CD14-positive monocyte (primary cell): Measurements from ENCODE around the gene EPS8L3. TPM values are rescaled to one million over a fixed set of nuclear protein-coding genes. Genes with fewer than 3 reads are reported as not detected.
A peak's percentile ranks its signal among the peaks of the same experiment; 100 is the strongest.

Experiments used
- DNase-seq, 3 donors: peaks; one replicate each; pipeline ENCODE4 v3.0.0-alpha.2; 2011 to 2022
- H2AFZ ChIP-seq: 2 replicates; pipeline ENCODE4 v1.6.0; 2012; ENCODE audit warnings: mild to moderate bottlenecking, low read depth, low read length, inconsistent platforms; ENCODE audit not compliant: insufficient read depth, poor library complexity, severe bottlenecking
- H3K27ac ChIP-seq, 2 donors: 1 replicate in 1 of 2; 2 replicates in 1 of 2; pipeline ENCODE4 v1.5.1; 2012 to 2013; ENCODE audit warnings: low read length in 2 of 2, control low read depth in 1 of 2, inconsistent platforms in 1 of 2, low read depth in 1 of 2, mild to moderate bottlenecking in 1 of 2
- H3K27me3 ChIP-seq, 2 donors: one replicate each; pipeline versions ENCODE4 v1.6.0 to v1.6.1; 2011 to 2013; ENCODE audit warnings: low read length in 2 of 2; ENCODE audit not compliant: control insufficient read depth in 2 of 2, insufficient read depth in 2 of 2
- H3K36me3 ChIP-seq, 2 donors: replicated peaks in 1 of 2; 1 replicate in 1 of 2; 2 replicates in 1 of 2; pipeline versions ENCODE4 v1.5.1 to v1.6.1; 2012 to 2013; ENCODE audit warnings: low read length in 2 of 2, control low read depth in 1 of 2, inconsistent platforms in 1 of 2, mild to moderate bottlenecking in 1 of 2; ENCODE audit not compliant: insufficient read depth in 2 of 2, control insufficient read depth in 1 of 2
- H3K4me1 ChIP-seq, 2 donors: 1 replicate in 1 of 2; 2 replicates in 1 of 2; pipeline versions ENCODE4 v1.5.1 to v1.6.1; 2012 to 2013; ENCODE audit warnings: low read length in 2 of 2, control low read depth in 1 of 2, inconsistent platforms in 1 of 2, mild to moderate bottlenecking in 1 of 2, moderate library complexity in 1 of 2; ENCODE audit not compliant: insufficient read depth in 2 of 2, control insufficient read depth in 1 of 2
- H3K4me2 ChIP-seq: replicated peaks from 2 replicates; pipeline ENCODE3; 2012; ENCODE audit warnings: low read length, moderate library complexity, mild to moderate bottlenecking; ENCODE audit not compliant: poor library complexity, severe bottlenecking; ENCODE audit errors: extremely low read depth
- H3K4me3 ChIP-seq, 3 experiments: fragments of 200-600 bp in 1 of 3; sonication (generic) in 1 of 3; replicated peaks in 1 of 3; 1 replicate in 2 of 3; 2 replicates in 1 of 3; pipeline ENCODE4 v1.5.1; 2011 to 2013; ENCODE audit warnings: low read length in 3 of 3, mild to moderate bottlenecking in 3 of 3, control low read depth in 2 of 3, low read depth in 2 of 3, inconsistent platforms in 1 of 3, moderate library complexity in 1 of 3
- H3K79me2 ChIP-seq: 2 replicates; pipeline ENCODE4 v1.6.0; 2012; ENCODE audit warnings: mild to moderate bottlenecking, control low read depth, inconsistent platforms, low read length, moderate library complexity; ENCODE audit not compliant: insufficient read depth
- H3K9ac ChIP-seq: 2 replicates; pipeline ENCODE4 v1.6.0; 2017; ENCODE audit warnings: low read length, mild to moderate bottlenecking; ENCODE audit not compliant: insufficient read depth, poor library complexity, severe bottlenecking
- H3K9me3 ChIP-seq, 2 donors: replicated peaks in 1 of 2; 1 replicate in 1 of 2; 2 replicates in 1 of 2; pipeline versions ENCODE4 v1.5.1 to v1.6.1; 2012 to 2013; ENCODE audit warnings: low read length in 2 of 2, control low read depth in 1 of 2; ENCODE audit not compliant: control insufficient read depth in 1 of 2, insufficient read depth in 1 of 2
- H4K20me1 ChIP-seq: 2 replicates; pipeline ENCODE4 v1.6.0; 2012; ENCODE audit warnings: mild to moderate bottlenecking, low read length, control low read depth, moderate library complexity; ENCODE audit not compliant: insufficient read depth
- H3K27ac Mint-ChIP-seq, 7 donors: one replicate each; pipeline ENCODE4 v1.8.0; 2020; ENCODE audit warnings: mild to moderate bottlenecking in 7 of 7, mixed read lengths in 7 of 7, moderate library complexity in 6 of 7, inconsistent platforms in 2 of 7
- H3K27me3 Mint-ChIP-seq, 3 donors: one replicate each; pipeline ENCODE4 v1.8.0; 2021 to 2022; ENCODE audit warnings: low read depth in 3 of 3, mild to moderate bottlenecking in 3 of 3, mixed read lengths in 3 of 3, moderate library complexity in 3 of 3, inconsistent platforms in 1 of 3
- H3K36me3 Mint-ChIP-seq, 2 donors: one replicate each; pipeline ENCODE4 v1.8.0; 2020; ENCODE audit warnings: mixed read lengths in 2 of 2, inconsistent platforms in 1 of 2, mild to moderate bottlenecking in 1 of 2
- H3K4me1 Mint-ChIP-seq: one replicate; pipeline ENCODE4 v1.8.0; 2020; ENCODE audit warnings: mild to moderate bottlenecking, mixed read lengths
- H3K4me3 Mint-ChIP-seq, 2 donors: one replicate each; pipeline ENCODE4 v1.8.0; 2020; ENCODE audit warnings: mild to moderate bottlenecking in 2 of 2, mixed read lengths in 2 of 2, moderate library complexity in 1 of 2
- H3K9me3 Mint-ChIP-seq, 7 donors: one replicate each; pipeline ENCODE4 v1.8.0; 2020 to 2022; ENCODE audit warnings: mixed read lengths in 7 of 7, mild to moderate bottlenecking in 6 of 7, moderate library complexity in 6 of 7, inconsistent platforms in 2 of 7
- CTCF ChIP-seq: fragments of 200-600 bp; IDR thresholded peaks from one replicate; pipeline ENCODE4 v1.8.0; 2022; ENCODE audit warnings: antibody characterized with exemption, mild to moderate bottlenecking
- WGBS: methylation state at CpG from one replicate; pipeline ENCODE4 v1.1.5; 2013; ENCODE audit warnings: missing lambda C conversion rate; ENCODE audit not compliant: insufficient coverage; 5-methylcytosine and 5-hydroxymethylcytosine counted together
- intact Hi-C, 2 donors: fragments of 100-400 bp; cut with micrococcal nuclease; formaldehyde crosslinking; loops; one replicate each; pipeline versions ENCODE4 v1.15.0 to v1.15.1; 2023
- polyA plus RNA-seq, 3 donors: library from polyadenylated mRNA; depleted of rRNA in 1 of 3; unstranded in 2 of 3; stranded (reverse) in 1 of 3; fragments of 300-500 nt in 2 of 3; fragments of >200 nt in 1 of 3; fragmentation: Illumina TruSeq in 2 of 3; gene quantifications; 1 replicate in 2 of 3; 2 replicates in 1 of 3; pipeline ENCODE4 v1.2.3, GENCODE V29; 2012 to 2021

EPS8L3 gene
- polyA plus RNA-seq, 3 donors: not detected

GRCh38 chr1:109762039-109762585, 1.6 kb downstream of the EPS8L3 start:
- no peak for DNase-seq

GRCh38 chr1:109761227-109762038, 2.3 kb downstream of the EPS8L3 start:
- intact Hi-C loops: no loop called here
- no peak for DNase-seq
- 95% methylated on average over 9 of the region's 14 CpGs for WGBS
- Histone ChIP-seq H2AFZ (no peak overlapping the region), H3K9me3 (no peaks in the 10 kb centered on the region), H3K9ac (no peak overlapping the region), H3K4me3 (no peak overlapping the region), H4K20me1 (no peaks in the 10 kb centered on the region), H3K27me3 (no peaks in the 10 kb centered on the region), H3K79me2 (no peaks in the 10 kb centered on the region), H3K4me2 (no peak overlapping the region), H3K4me1 (peaks cover 20 to 22% of the 10 kb centered on the region in 2 donors), H3K27ac (no peak overlapping the region), H3K36me3 (no peaks in the 10 kb centered on the region)
- H3K27ac Mint-ChIP-seq: peak overlapping the region in 1 of 7 donors; percentile 25
- peaks cover 0 to 8% (median 2%) of the 10 kb centered on the region in 3 donors for H3K27me3 Mint-ChIP-seq
- no peaks in the 10 kb centered on the region for H3K36me3 Mint-ChIP-seq
- no peak overlapping the region for H3K4me3 Mint-ChIP-seq
- TF ChIP-seq CTCF: no peak
- no peaks in the 10 kb centered on the region for H3K9me3 Mint-ChIP-seq
- H3K4me1 Mint-ChIP-seq: peaks cover 27% of the 10 kb centered on the region

More at GRCh38 chr1:109762039-109762585, 1.6 kb downstream of the EPS8L3 start:
- Histone ChIP-seq H3K9ac (no peak overlapping the region), H2AFZ (no peak overlapping the region), H3K27me3 (no peaks in the 10 kb centered on the region), H3K4me1 (peaks cover 20 to 22% of the 10 kb centered on the region in 2 donors), H4K20me1 (no peaks in the 10 kb centered on the region), H3K4me2 (no peak overlapping the region), H3K36me3 (no peaks in the 10 kb centered on the region), H3K4me3 (no peak overlapping the region), H3K79me2 (no peaks in the 10 kb centered on the region), H3K27ac (peak overlapping the region in 1 of 2 donors; percentile 23), H3K9me3 (no peaks in the 10 kb centered on the region)
- WGBS: 31% methylated on average over 7 of the region's 7 CpGs
- peak overlapping the region; percentile 0 to 87 (median 75) for H3K27ac Mint-ChIP-seq
- peaks cover 27% of the 10 kb centered on the region for H3K4me1 Mint-ChIP-seq
- TF ChIP-seq CTCF: no peak
- no peaks in the 10 kb centered on the region for H3K36me3 Mint-ChIP-seq
- H3K27me3 Mint-ChIP-seq: peaks cover 0 to 6% (median 2%) of the 10 kb centered on the region in 3 donors
- H3K9me3 Mint-ChIP-seq: no peaks in the 10 kb centered on the region
- no peak overlapping the region for H3K4me3 Mint-ChIP-seq
- intact Hi-C loops: no loop called here
